ENCODE results near the gene FOXF1. TPM values are rescaled to one million over a fixed set of nuclear protein-coding genes. Genes with fewer than 3 reads are reported as not detected.

FOXF1 gene
- polyA plus RNA-seq, 2 of the 4 experiments (the other 2 are of a cell fraction), result not detected

- ATAC-seq (no peak), FAIRE-seq (no peak)
- POLR2A ChIA-PET, result no interaction called here
These were observed 47.3 kb downstream of the FOXF1 start for GRCh38 chr16:86557587-86557986.

GRCh38 chr16:86558355-86559193 is 48.2 kb downstream of the FOXF1 start:
- FAIRE-seq, result no peak
- CTCF ChIA-PET, result interaction anchor here (0.5 to 9.3 kb wide), 7 partner anchors 223 to 721 kb away, joined by 3 to 170 read pairs (median 4); no protein-coding TSS in a partner anchor
- ATAC-seq, result no peak

More at GRCh38 chr16:86557587-86557986, 47.3 kb downstream of the FOXF1 start:
- Histone ChIP-seq H3K27ac (no peak overlapping the region), H3K4me3 (no peak overlapping the region), H3K4me1 (peaks cover 4% of the 10 kb centered on the region; the same call in 1 of the 3 replicates), H3K9me3 (no peaks in the 10 kb centered on the region), H3K4me2 (no peak overlapping the region)
- TF ChIP-seq MAFK (IDR thresholded peaks at IDR 0.05; ENCODE audit: partially characterized antibody), result no peak
- TF ChIP-seq FOXS1 (CRISPR knock-in tag; IDR thresholded peaks at IDR 0.05), result no peak
- TF ChIP-seq ESRRA (IDR thresholded peaks at IDR 0.05; ENCODE audit: borderline replicate concordance, low read length), result no peak
- no peak for TF ChIP-seq HDAC2 (IDR thresholded peaks at IDR 0.05)
- TF ChIP-seq TP53 (CRISPR knock-in tag; IDR thresholded peaks at IDR 0.05), result no peak
- no peak for TF ChIP-seq RNF2 (IDR thresholded peaks at IDR 0.05; ENCODE audit: borderline replicate concordance, low read depth)
- no peak for DNase-seq (ENCODE audit: low read depth in 1 of 2, low spot score in 1 of 2)
- CTCF ChIA-PET, result interaction anchor here (0.8 to 9.3 kb wide), 4 partner anchors 19 to 722 kb away, joined by 3 to 170 read pairs (median 14); no protein-coding TSS in a partner anchor
- WGBS (ENCODE audit: missing lambda C conversion rate), result 89% methylated on average over 4 of the region's 4 CpGs

More at GRCh38 chr16:86558355-86559193, 48.2 kb downstream of the FOXF1 start:
- peaks cover 9% of the 10 kb centered on the region; the same call in 1 of the 3 replicates for H3K4me1 ChIP-seq
- H3K4me2 ChIP-seq, result no peak overlapping the region
- H3K4me3 ChIP-seq, result no peak overlapping the region
- POLR2A ChIA-PET, result no interaction called here
- 68% methylated on average over 28 of the region's 28 CpGs for whole genome bisulfite sequencing (ENCODE audit: missing lambda C conversion rate)
- no peaks in the 10 kb centered on the region for H3K9me3 ChIP-seq
- no peak for TF ChIP-seq ZC3H11A (IDR thresholded peaks at IDR 0.05)
- no peak for TF ChIP-seq BHLHE40 (IDR thresholded peaks at IDR 0.05; ENCODE audit: low read depth, low read length)
- no peak for TF ChIP-seq ELK1 (IDR thresholded peaks at IDR 0.05; ENCODE audit: low read depth, low read length)
- no peak for TF ChIP-seq TFCP2L1 (CRISPR knock-in tag; IDR thresholded peaks at IDR 0.05)
- TF ChIP-seq RCOR1 (IDR thresholded peaks at IDR 0.05; ENCODE audit: low read depth, low read length), result no peak
- no peak for TF ChIP-seq HDAC2 (IDR thresholded peaks at IDR 0.05)
- TF ChIP-seq HOXB13 (CRISPR knock-in tag; IDR thresholded peaks at IDR 0.05; ENCODE audit: low read depth), result no peak
- no peak for TF ChIP-seq MAX (IDR thresholded peaks at IDR 0.05)
- TF ChIP-seq EHMT2 (IDR thresholded peaks at IDR 0.05; ENCODE audit: low read depth), result no peak
- TF ChIP-seq EP300 (IDR thresholded peaks at IDR 0.05), result no peak
- no peak for TF ChIP-seq ATOH8 (CRISPR knock-in tag; IDR thresholded peaks at IDR 0.05; ENCODE audit: low read depth)
- no peak for TF ChIP-seq GATA3 (IDR thresholded peaks at IDR 0.05; ENCODE audit: borderline replicate concordance)
- TF ChIP-seq FOSB (CRISPR knock-in tag; IDR thresholded peaks at IDR 0.05), result no peak
- no peak for TF ChIP-seq BCL3 (IDR thresholded peaks at IDR 0.05)
- no peak for TF ChIP-seq JUNB (IDR thresholded peaks at IDR 0.05)
- TF ChIP-seq ZFP36 (IDR thresholded peaks at IDR 0.05; ENCODE audit: borderline replicate concordance, partially characterized antibody), result no peak
- no peak for TF ChIP-seq MAFK (IDR thresholded peaks at IDR 0.05; ENCODE audit: partially characterized antibody)
- no peak for TF ChIP-seq RARB (CRISPR knock-in tag; IDR thresholded peaks at IDR 0.05)
- TF ChIP-seq FOXS1 (CRISPR knock-in tag; IDR thresholded peaks at IDR 0.05), result no peak
- H3K27ac ChIP-seq, result no peak overlapping the region
- no peak for DNase-seq (ENCODE audit: low read depth in 1 of 2, low spot score in 1 of 2)
